Stimulated activated CD4-positive, alpha-beta T cell treated with anti-CD3 and anti-CD28 coated beads, Interleukin-1b, Interleukin-23, amount 100 ng/mL, for 4 hours (primary cell): ENCODE data around the gene GIGYF1.
"Not testable (repeated sequence)": the region's sequence is repeated elsewhere in the genome, so short reads cannot be mapped to it uniquely, and the experiment has no call there.

Experiments
- DNase-seq, 2 donors: peaks; one replicate each; pipeline ENCODE4 v3.0.0-alpha.2; 2020; ENCODE audit warnings: low read depth in 2 of 2

Gene GIGYF1

GRCh38 chr7:100710452-100710851, 16.4 kb upstream of the GIGYF1 start:
- no peak for DNase-seq

- DNase-seq, result no peak
Measured at GRCh38 chr7:100708395-100708794, 14.3 kb upstream of the GIGYF1 start.

GRCh38 chr7:100706672-100707311, 12.7 kb upstream of the GIGYF1 start:
- no peak for DNase-seq

DNA sequence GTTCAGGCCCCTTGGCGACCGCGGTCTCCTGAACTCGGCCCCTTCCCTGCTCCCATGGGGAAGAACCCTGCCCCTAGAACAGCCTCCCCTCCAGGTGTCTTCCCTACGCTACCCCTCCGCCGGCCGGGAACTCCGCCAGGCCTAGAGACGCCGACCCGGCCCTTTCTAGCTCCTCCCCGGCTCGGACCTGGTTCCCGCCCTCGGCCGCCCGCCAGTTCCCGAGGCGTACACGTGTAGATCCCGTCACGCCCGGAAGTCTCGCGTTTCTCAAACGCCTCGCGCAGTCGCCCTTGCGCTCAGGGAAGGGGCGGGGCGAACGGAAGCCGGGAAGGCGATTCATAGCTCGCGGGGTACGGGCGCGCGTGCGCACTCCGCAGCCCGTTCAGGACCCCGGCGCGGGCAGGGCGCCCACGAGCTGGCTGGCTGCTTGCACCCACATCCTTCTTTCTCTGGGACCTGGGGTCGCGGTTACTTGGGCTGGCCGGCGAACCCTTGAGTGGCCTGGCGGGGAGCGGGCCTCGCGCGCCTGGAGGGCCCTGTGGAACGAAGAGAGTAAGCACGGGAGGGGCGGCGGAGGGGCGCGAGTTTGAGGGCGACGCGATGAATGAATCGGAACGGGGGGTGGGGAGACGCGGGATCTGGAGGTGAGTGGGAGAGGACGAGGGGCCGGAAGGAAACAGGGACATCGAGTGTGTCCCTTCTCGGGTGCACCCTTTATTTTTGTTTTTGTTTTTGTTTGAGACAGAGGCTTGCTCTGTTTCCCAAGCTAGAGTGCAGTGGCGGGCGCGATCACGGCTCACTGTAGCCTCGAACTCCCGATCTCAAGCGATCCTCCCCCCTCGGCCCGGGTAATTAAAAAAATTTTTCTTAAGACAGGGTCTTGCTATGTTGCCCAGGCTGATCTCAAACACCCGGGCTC, 12.0 kb upstream of the GIGYF1 start, which contains the start of gene POP7:
Gene POP7, plus strand, starts transcription at position 369 of the 919 bp plus-strand sequence. CDS start 710 bp downstream, outside the sequence.
- DNase-seq, result peak; percentile 98 to 99

- DNase-seq, result peak; percentile 70 to 77
Measured at GRCh38 chr7:100705320-100705752, 11.3 kb upstream of the GIGYF1 start.

GRCh38 chr7:100701089-100701488, 7.0 kb upstream of the GIGYF1 start:
- not testable (repeated sequence) for DNase-seq

GRCh38 chr7:100699018-100699417, 5.0 kb upstream of the GIGYF1 start:
- no peak for DNase-seq

- DNase-seq, result no peak
Measured at GRCh38 chr7:100696123-100696521, 2.1 kb upstream of the GIGYF1 start.

GRCh38 chr7:100693312-100694097, 545 bp downstream of the GIGYF1 start:
- no peak for DNase-seq

DNA sequence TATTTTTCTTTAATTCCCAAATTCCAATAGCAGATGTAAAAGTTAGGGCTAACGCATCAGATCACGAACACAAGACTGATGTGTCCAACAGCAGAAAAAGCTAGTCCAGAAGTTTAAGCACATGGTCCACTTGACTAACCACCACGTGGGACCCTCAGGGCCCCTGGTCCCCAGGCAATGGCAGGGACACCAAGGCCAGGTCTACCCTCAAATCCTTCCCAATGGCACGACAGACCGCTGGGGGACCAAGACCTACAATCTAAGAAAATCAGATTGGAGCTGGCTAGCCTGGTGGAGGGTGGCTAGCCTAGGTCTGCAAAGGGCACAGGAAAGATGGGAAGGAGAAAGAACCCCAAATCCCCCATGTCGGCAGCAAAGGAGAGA, 1.5 kb downstream of the GIGYF1 start:
- DNase-seq, result no peak

GRCh38 chr7:100691676-100692577, 2.1 kb downstream of the GIGYF1 start:
- peak; percentile 75 to 81 for DNase-seq

- no peak for DNase-seq
Measured at GRCh38 chr7:100689230-100690135, 4.6 kb downstream of the GIGYF1 start.

- DNase-seq, result no peak
Measured at GRCh38 chr7:100688326-100688860, 5.7 kb downstream of the GIGYF1 start.

DNA sequence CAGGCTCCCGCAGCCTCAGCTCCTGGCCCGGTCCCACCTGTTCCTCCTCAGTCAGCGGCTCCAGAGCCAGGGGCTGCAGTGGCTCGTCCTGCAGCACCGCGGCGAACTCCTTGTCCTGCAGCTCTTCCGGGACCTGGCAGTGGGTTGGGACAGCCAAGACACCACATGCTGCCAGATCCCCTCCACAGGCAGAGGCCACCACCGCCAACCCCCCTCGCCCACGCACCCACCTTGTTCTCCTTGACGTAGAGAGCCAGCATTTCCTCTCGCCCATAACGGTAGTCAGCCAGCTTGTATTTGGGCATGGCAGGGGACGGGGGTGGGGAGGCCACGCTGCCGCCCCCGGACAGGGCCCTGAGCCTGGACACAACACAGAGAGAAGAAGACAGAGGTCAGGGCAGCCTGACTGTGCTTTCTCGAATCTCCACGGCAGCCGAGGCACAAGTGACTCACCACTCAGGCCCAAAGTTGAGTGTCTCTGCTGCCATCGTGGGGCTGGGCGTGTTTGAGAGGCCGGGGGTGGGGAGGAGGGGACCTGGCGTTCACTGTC, 6.2 kb downstream of the GIGYF1 start:
- DNase-seq, result no peak

- no peak for DNase-seq
Measured at GRCh38 chr7:100687261-100687660, 6.8 kb downstream of the GIGYF1 start.

DNA sequence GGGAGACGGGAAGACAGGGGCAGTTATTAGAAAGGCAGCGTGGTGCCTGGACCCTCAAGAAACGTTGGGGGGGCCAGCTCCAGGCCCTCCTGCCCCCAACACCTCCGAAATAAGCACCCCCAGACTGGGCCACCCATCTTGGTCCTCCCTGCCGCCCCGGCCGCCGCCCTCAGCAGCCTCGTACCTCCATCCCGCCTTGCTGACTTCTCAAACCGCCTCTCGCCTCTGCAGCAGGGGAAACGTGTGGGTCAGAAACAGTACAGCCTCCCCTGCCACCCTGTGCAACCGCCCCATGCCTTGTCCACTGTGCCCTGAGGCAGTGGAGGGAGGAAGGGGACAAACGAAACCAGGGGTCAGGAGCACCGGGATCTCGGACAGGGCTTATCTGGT, 7.2 kb downstream of the GIGYF1 start:
- no peak for DNase-seq

DNA sequence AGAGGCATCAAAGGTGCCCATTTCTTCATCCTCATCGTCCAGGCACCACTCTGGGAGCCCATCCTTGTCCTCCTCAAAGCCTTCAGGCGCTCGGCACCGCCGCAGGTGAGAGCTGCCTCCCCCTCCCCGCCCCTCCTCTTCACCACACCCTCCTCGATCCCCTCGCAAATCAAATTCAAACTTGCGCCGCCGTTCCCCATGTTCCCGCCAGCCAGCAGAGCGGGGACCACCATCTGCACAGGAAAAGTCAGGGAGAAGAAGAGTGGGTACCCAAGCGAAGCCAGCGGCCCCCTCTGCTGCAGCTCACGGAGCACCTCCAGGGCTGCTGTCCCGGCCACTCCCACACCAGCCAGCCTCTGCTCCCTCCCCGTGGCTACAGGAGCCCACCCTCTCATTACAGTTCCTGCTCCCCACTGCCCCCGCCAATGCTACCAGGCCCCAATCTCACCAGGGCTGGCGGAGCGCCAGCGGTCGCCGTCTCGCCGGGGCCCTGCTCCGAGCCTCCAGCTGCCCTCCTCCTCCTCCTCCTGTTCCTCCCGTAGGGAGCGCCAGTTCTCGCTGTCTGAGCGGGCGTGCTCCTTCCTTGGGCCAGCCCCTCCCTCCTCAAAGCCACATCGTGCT, 7.7 kb downstream of the GIGYF1 start:
- DNase-seq, result no peak

GRCh38 chr7:100685631-100686145, 8.4 kb downstream of the GIGYF1 start:
- no peak for DNase-seq
